Measurements from ENCODE around the gene ARAP2.
A peak's percentile ranks its signal among the peaks of the same experiment; 100 is the strongest.

The ARAP2 gene

DNA sequence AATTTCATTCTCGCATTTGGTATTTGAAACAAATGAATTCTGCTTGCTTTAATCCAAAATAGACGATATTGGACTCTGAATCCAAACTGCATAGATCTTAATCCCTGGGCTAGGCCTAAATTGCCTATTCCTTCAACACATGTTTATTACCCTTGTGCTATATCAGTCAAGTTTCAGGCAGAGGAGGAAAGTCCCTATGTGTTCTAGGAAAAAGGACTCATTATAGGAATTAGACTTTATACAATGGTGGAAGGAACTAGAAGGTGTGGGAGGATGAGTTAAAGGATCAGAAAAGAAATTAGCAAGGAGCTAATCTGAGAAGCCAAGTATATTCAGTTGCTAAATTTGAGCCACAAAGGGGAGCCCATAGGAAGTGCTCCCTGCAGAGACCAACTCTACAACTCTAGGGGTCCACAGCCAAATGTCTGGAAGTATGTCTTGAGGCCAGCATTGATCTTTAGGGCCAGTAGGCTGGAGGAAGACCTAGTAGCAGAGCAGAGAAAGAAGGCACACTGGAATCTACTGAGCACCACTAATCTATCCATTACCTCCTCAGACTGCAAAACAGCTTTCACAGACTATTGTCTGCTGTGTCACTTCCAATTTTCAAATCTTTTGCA is 20.0 kb upstream of the ARAP2 start:
- no peak for DNase-seq

DNA sequence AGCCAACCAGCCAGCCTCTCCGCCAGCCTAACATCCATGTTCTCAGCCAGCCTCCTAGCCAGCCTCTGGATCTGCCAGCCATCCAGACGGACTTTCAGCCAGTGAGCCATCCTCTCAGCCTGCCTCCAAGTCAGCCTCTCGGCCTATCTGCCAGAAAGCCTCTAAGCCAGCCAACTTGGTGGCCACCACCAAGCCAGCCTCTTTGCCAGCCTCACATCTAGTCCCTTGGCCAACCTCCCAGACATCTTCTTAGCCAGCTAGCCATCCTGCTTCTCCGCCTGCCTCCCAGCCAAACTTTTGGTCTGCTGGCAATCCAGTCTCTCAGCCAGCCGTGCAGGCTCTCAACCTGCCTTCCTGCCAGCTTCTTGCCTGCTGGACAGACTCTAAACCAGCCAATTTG is 16.4 kb upstream of the ARAP2 start:
- DNase-seq, result no peak

GRCh38 chr4:36256398-36256891 is 12.1 kb upstream of the ARAP2 start:
- no peak for DNase-seq

DNA sequence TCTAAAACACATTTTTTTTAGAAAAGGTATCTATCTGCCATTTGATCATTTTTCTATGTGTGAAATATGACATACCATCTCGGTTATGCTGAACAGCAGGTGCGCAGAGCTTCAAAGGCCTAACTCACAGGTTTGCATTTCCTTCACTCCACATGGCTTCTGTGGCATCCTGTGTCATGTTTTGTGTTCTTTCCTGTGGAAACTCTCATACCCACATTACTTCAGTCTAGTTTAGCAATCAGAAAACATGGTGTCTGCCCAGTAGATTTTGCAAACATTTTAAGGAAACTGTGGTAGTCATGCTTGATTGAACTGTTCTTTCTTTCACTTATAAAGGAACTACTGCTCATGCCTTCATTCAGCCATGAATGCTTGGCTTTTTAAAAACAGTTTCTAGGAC is 11.3 kb upstream of the ARAP2 start:
- no peak for DNase-seq

DNA sequence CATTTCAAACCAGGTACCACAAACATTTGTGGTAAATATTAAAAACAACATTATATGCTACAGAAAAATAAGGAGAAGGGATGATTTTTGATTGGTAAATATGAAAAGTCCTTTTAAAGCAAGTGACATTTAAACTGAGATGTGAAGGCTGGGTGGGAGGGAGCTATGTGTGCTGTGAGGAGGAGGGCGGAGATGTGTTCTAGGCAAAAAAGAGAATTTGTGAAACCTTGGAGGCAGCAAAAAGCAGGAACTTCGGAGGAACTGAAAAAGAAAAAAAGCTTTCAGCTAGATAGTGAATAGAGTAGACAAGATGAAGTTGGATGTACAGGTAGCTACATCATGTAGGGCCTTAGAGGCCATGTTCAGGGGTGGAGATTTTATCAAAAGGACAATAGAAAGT is 10.1 kb upstream of the ARAP2 start:
- DNase-seq, result no peak

DNA sequence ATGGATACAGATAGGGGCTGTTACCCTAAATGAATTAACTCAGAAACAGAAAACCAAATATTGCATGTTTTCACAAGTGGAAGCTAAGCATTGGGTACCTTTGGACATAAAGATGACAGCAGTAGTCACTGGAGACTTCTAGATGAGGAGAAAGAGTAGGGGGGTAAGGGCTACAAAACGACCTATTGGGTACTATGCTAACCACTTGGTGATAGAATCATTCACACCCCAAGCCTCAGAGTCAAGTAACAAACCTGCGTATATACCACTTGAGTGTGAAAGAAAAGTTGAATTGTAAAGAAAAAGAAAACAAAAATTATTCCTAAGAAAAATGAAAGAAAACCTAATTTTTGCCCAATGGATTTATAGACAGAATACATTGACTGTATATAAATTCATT is 7.7 kb upstream of the ARAP2 start:
- DNase-seq, result no peak

- DNase-seq, result no peak
Measured at GRCh38 chr4:36249610-36250009, 5.3 kb upstream of the ARAP2 start.

DNA sequence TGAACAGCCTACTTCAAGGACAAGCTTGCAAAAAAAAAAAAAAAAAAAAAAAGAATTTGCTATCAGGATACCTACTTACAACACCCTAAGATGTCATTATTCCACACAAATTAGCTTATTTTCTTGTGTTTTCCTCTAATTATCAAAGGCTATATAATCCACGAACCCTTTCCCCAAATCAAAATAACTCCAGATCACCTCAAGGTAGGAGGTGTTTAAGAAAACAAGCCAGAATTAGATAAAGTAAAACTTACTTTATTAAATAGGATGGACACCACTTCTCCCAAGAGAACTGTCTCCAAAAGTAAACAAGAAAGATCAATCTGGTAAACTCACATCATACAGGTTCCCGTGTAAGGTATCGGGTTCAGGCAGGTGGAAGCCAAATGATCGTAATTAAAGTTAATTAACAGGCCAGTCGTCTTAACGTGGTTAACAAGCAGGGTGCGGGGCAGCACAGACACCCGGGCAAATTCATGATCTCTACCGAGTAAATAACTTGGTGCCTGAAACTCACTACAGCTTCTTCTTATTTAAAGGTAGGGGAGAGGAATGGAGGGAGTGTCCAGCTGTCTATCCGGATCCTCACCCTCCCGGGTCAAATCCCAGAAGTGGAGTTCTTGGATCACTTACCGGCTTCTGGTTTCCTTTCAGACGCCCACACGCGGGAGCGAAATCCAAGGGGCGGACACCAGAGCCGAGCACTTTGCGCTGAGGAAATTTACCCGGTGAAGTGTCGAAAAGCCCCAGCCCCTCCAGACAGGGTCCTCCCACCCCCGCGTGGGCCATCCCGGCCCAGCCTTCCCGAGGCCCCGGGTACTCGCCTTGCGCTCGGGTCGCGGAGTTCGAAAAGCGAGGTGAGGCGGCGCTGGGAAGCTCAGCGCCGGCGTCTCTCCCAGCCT is 708 bp downstream of the ARAP2 start:
- peak in 1 of 2 experiments; percentile 7 for DNase-seq

GRCh38 chr4:36242629-36243354 is 1.5 kb downstream of the ARAP2 start:
- no peak for DNase-seq

DNA sequence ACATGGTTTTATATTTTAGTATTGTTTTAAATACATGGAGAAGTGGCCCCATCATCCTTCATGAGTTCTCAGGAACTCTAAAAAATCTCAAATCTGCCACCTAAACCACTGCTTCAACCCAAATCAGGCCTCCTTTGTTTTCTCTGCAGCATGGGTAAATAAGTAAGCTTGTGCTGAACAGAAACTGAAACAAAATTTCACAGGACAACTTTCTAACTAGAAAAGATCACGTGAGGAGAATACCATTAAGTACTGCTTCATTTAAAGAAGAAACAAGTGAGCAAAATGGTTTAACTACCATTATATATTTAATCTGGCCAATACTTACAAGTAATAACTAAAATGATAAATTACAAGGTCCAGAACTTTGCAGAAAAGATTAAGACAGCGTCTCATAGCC is 2.5 kb downstream of the ARAP2 start:
- no peak for DNase-seq

GRCh38 chr4:36237366-36238313 is 6.7 kb downstream of the ARAP2 start:
- DNase-seq, result no peak

DNA sequence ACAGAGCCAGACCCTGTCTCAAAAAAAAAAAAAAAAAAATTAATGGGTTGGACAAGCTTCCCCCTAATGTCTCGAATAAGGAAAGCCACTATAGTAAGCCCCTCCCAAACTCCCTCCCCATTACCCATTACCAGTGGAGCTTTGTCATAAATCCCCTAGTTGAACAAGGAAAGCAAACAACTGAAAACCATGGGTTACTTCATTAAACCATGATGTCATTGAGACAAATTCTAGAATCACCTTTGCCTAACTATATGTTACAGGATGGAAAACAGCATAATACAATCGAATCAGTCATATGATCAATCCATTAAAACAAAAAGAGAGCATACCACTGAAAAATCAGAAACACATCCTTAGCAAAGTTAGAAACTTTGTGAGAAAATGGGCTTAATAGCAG is 8.2 kb downstream of the ARAP2 start:
- DNase-seq, result no peak

DNA sequence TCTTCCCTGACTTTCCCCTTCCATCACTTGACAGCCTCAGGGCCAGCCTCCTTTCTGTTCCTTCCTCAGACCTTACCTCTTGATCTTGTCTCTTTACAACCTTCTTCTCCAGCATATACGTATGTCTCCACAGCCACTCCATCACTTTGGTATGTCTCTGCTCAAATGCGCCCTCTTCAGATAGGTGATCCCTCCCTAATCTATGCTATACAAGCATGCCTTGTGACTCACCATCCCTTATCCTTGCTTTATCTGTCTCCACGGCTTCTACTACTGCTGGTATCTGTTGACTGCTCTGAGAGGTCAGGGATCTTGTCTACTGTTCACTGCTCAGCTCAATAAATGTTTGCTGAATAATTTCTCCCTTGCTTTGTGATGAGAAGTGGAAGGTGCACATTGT is 9.0 kb downstream of the ARAP2 start:
- no peak for DNase-seq

- no peak for DNase-seq
Measured at GRCh38 chr4:36233567-36234266, 10.6 kb downstream of the ARAP2 start.

- DNase-seq, result no peak
Measured at GRCh38 chr4:36230534-36230933, 13.8 kb downstream of the ARAP2 start.

DNA sequence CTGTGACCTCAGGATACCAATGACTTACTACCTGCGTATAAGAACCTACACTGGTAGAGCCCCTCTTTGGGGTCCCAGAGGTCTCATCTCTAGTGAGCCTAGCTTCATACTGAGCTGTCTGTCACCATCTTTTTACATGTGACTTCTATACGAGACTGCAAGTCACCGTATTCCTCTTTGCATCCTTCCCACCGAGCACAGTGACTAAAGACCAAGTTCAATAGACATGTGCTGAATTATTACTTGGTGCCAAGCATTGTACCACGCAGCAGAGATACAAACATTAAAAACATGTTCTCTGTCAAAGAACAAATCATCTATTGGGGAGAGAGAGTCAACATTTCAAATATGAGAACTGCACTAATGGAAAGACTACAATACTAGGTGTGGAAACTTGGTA is 16.4 kb downstream of the ARAP2 start:
- no peak for DNase-seq

DNA sequence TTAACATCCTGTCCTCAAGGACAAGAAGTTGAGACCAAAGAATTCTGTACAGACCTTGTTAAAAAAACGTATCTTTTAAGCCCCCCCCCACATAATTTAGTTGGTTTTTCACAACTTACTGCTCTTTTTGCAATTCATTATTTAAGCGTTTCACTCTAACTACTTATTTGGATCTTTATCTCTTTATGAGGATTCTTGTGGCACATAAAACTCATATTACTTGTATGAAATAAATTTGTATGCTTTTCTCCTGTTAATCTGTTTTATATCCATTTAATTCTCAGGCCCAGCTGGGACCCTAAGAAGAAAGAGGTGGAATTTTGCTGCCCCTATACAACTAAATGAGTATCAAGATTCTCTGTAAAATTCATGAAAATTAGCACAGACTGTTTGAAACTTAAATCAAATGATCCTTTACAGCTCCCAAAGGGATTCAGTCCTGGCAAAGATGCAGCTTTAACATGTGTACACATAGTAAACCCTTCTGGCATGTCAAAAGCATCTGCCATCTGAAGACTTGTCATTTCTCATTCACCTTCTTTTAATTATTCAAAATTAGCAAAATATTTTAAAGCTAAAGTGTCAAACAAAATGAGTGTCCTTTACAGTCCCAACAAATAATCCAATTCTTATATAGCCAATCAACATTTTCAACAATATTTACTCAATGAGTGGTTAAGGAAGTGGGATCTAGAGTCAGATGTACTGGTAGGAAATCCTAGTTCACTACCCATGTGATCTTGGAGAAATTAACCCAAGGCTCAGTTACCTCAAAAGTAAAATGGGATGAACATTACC is 17.7 kb downstream of the ARAP2 start:
- DNase-seq, result no peak

DNA sequence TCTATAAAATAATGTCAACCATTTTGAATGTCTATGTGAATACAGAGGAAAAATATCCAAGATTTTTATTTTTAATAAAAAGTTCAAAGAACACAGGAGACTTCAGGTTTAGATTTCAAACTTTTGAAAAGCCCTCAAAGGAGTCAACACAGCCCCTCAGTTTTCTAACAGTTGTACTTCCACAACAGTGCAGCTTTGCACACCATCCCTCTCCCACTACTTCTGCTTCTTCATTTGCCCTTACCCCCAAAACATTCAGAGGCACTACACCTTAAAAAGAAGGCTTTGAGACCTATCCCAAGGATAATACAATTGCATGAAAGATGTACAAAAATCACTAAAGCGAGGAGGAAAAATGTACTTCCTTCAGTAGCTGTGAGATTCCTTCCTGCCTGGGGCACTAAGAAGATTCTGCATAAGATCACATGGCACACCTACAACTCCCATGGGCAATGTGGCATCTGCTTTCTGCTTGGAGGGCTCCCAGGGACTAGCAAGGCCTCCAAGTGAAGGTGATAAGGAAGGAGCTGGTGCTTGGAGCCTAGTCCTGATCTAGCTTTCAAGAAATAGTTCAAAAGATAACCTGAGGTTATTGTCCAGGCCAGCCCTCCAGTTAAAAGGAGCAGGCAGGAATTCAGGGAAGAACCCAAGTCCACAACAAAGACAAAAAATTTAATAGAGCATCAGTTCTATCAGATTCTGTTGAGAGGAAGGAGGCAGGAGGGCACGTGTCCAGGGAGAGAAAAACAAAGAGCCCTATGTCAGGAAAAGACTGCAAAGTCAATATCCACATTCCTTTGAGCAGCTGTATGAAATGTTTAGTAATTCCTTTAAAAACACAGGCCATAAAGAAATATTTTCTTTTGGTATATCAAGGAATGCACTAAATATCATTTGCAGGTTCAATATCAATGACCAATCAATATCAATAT is 19.1 kb downstream of the ARAP2 start:
- DNase-seq, result no peak

DNA sequence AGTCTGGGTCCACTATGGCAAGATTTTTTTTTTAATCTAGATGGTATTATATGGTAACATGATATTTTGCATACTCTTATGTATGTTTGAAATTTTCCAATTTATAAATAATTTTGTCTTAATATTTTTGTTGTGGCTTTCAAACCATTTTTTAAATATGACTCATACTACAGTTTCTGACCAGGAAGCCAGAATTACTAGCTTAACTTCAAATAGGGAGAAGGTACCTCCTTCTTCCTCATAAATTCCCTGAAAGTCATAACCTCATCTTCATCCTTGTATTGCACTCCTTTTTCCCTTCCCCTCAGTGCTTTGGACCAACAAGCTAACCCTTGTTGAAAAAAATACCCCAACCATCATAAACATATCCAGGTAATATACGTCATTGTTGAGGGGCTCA is 21.6 kb downstream of the ARAP2 start:
- no peak for DNase-seq

GRCh38 chr4:36220776-36221175 is 23.5 kb downstream of the ARAP2 start:
- DNase-seq, result no peak
